Measurements from ENCODE around the gene OSER1.
"Not testable (repeated sequence)": the region's sequence is repeated elsewhere in the genome, so short reads cannot be mapped to it uniquely, and the experiment has no call there.

The OSER1 gene

GRCh38 chr20:44204156-44204831, 6.3 kb downstream of the OSER1 start:
- peak; percentile 89 for DNase-seq (ENCODE audit: low spot score)
- peak; percentile 52 for FAIRE-seq

GRCh38 chr20:44203161-44203560, 7.4 kb downstream of the OSER1 start:
- FAIRE-seq, result no peak
- no peak for DNase-seq (ENCODE audit: low spot score)

GRCh38 chr20:44200983-44201382, 9.6 kb downstream of the OSER1 start:
- DNase-seq (ENCODE audit: low spot score) (no peak), FAIRE-seq (no peak)

- no peak for FAIRE-seq
- no peak for DNase-seq (ENCODE audit: low spot score)
These were observed 10.2 kb downstream of the OSER1 start for GRCh38 chr20:44200371-44200770.

- DNase-seq (ENCODE audit: low spot score) (no peak), FAIRE-seq (peak; percentile 27)
These were observed 10.7 kb downstream of the OSER1 start for GRCh38 chr20:44199877-44200276.

GRCh38 chr20:44198872-44199271, 11.7 kb downstream of the OSER1 start:
- DNase-seq (ENCODE audit: low spot score) (no peak), FAIRE-seq (peak; percentile 35)

- FAIRE-seq (no peak), DNase-seq (ENCODE audit: low spot score) (no peak)
These were observed 14.3 kb downstream of the OSER1 start for GRCh38 chr20:44196271-44196670.

- FAIRE-seq (no peak), DNase-seq (ENCODE audit: low spot score) (no peak)
These were observed 15.0 kb downstream of the OSER1 start for GRCh38 chr20:44195605-44196004.

GRCh38 chr20:44193801-44194200, 16.8 kb downstream of the OSER1 start:
- no peak for FAIRE-seq
- DNase-seq (ENCODE audit: low spot score), result no peak

- not testable (repeated sequence) for DNase-seq (ENCODE audit: low spot score)
- peak; percentile 13 for FAIRE-seq
These were observed 18.9 kb downstream of the OSER1 start for GRCh38 chr20:44191640-44192039.

- not testable (repeated sequence) for FAIRE-seq
- peak; percentile 83 for DNase-seq (ENCODE audit: low spot score)
These were observed 20.2 kb downstream of the OSER1 start for GRCh38 chr20:44190197-44190852.

- DNase-seq (ENCODE audit: low spot score) (no peak), FAIRE-seq (no peak)
These were observed 21.8 kb downstream of the OSER1 start for GRCh38 chr20:44188752-44189151.

GRCh38 chr20:44187772-44188709, 22.5 kb downstream of the OSER1 start:
- FAIRE-seq, result peak; percentile 94

GRCh38 chr20:44187054-44187771, 23.4 kb downstream of the OSER1 start, which contains the start of gene JPH2:
JPH2 (minus strand) TSS chr20:44187188; CDS start chr20:44186705, 483 bp downstream.
- FAIRE-seq (no peak), DNase-seq (ENCODE audit: low spot score) (peak; percentile 72)

More at GRCh38 chr20:44187772-44188709, 22.5 kb downstream of the OSER1 start:
- peak; percentile 58 for DNase-seq (ENCODE audit: low spot score)

GRCh38 chr20:44186674-44187053, 23.9 kb downstream of the OSER1 start:
- no peak for DNase-seq (ENCODE audit: low spot score)
- FAIRE-seq, result no peak

GRCh38 chr20:44186201-44186600, 24.4 kb downstream of the OSER1 start:
- FAIRE-seq (no peak), DNase-seq (ENCODE audit: low spot score) (no peak)

- FAIRE-seq (peak; percentile 70), DNase-seq (ENCODE audit: low spot score) (no peak)
These were observed 25.0 kb downstream of the OSER1 start for GRCh38 chr20:44185574-44185973.

- no peak for FAIRE-seq
- DNase-seq (ENCODE audit: low spot score), result no peak
These were observed 27.3 kb downstream of the OSER1 start for GRCh38 chr20:44183282-44183681.

- no peak for DNase-seq (ENCODE audit: low spot score)
- FAIRE-seq, result peak; percentile 65
These were observed 27.7 kb downstream of the OSER1 start for GRCh38 chr20:44182863-44183262.

- FAIRE-seq, result no peak
- no peak for DNase-seq (ENCODE audit: low spot score)
These were observed 28.3 kb downstream of the OSER1 start for GRCh38 chr20:44182135-44182765.

- DNase-seq (ENCODE audit: low spot score) (no peak), FAIRE-seq (no peak)
These were observed 29.0 kb downstream of the OSER1 start for GRCh38 chr20:44181611-44182010.

Measured in urothelium cell line (cell line).